K562 (cell line): ENCODE results near the gene HES4. TPM values are rescaled to one million over a fixed set of nuclear protein-coding genes. Genes with fewer than 3 reads are reported as not detected.

ENCODE experiments used
- ATAC-seq: fragments of 200-7000 bp; cut with Tn5 transposase; 3 replicates; pipeline ENCODE4 v1.9.1; 2020; ENCODE audit warnings: moderate library complexity
- BruUV-seq: library from RNA; stranded (reverse); fragments of 400-500 nt; replicated peaks from 2 replicates; lab custom pipeline; 2021; lab: Mats Ljungman, UMichigan
- CTCF ChIA-PET: fragments of 300-600 bp; formaldehyde crosslinking; extraction: SDS; loops from one replicate; lab custom pipeline; 2021; ENCODE audit warnings: low intra/inter-chr PET ratio; lab: Yijun Ruan, JAX
- POLR2A ChIA-PET: fragments of 300-600, 350-650 bp; sonication (Branson Sonifier 250); formaldehyde crosslinking; extraction: SDS; loops from one replicate; lab custom pipeline; 2021; ENCODE audit warnings: antibody characterized with exemption, inconsistent platforms; lab: Yijun Ruan, JAX
- DNase-seq, 4 experiments: peaks; one replicate each; pipeline versions ENCODE4 v3.0.0 to v3.0.0-alpha.2; 2011 to 2018; ENCODE audit warnings: low spot score in 3 of 4, mixed read lengths in 3 of 4; ENCODE audit errors: extremely low read depth in 1 of 4
- FAIRE-seq: peaks from 2 replicates; lab custom pipeline; 2011; peaks lifted over from hg19 to GRCh38; lab: Jason Lieb, UNC
- H2AFZ ChIP-seq: 2 replicates; pipeline ENCODE4 v1.6.0; 2011; ENCODE audit warnings: low read depth, low read length, control low read depth, inconsistent platforms
- H3K27ac ChIP-seq: fragments of 200-600 bp; 3 replicates; pipeline ENCODE4 v1.8.0; 2011; ENCODE audit warnings: low read depth, mild to moderate bottlenecking, control low read depth, inconsistent platforms, low read length, moderate library complexity, mixed read lengths; ENCODE audit errors: extremely low read depth
- H3K27me3 ChIP-seq, 2 experiments: fragments of 300-600 bp in 1 of 2; 2 replicates in 1 of 2; 3 replicates in 1 of 2; pipeline versions ENCODE4 v1.6.0 to v1.8.0; 2011; ENCODE audit warnings: inconsistent platforms in 2 of 2, low read length in 2 of 2, mild to moderate bottlenecking in 1 of 2, mixed read lengths in 1 of 2, moderate library complexity in 1 of 2; ENCODE audit not compliant: control insufficient read depth in 2 of 2, insufficient read depth in 2 of 2
- H3K36me3 ChIP-seq: fragments of 300-600 bp; 3 replicates; pipeline ENCODE4 v1.8.0; 2011; ENCODE audit warnings: mild to moderate bottlenecking, low read length, inconsistent platforms; ENCODE audit not compliant: control insufficient read depth, insufficient read depth
- H3K4me1 ChIP-seq, 2 experiments: fragments of 200-600 bp in 1 of 2; replicated peaks in 1 of 2; 2 replicates in 1 of 2; 3 replicates in 1 of 2; pipeline versions ENCODE4 v1.5.1 to v1.8.0; 2011; ENCODE audit warnings: inconsistent platforms in 2 of 2, low read length in 2 of 2, mild to moderate bottlenecking in 1 of 2, mixed read lengths in 1 of 2, moderate library complexity in 1 of 2; ENCODE audit not compliant: control insufficient read depth in 2 of 2, insufficient read depth in 2 of 2
- H3K4me2 ChIP-seq: 2 replicates; pipeline ENCODE4 v1.6.1; 2011; ENCODE audit warnings: low read length, control low read depth, inconsistent platforms, mixed read lengths; ENCODE audit not compliant: insufficient read depth
- H3K4me3 ChIP-seq: fragments of 200-600 bp; sonication (generic), shearing (Covaris generic); 2 replicates; pipeline ENCODE4 v1.5.1; 2016; ENCODE audit warnings: control low read depth, inconsistent platforms
- H3K79me2 ChIP-seq: fragments of 200-600 bp; 3 replicates; pipeline ENCODE4 v1.8.0; 2011; ENCODE audit warnings: low read length, inconsistent platforms; ENCODE audit not compliant: control insufficient read depth, insufficient read depth
- H3K9ac ChIP-seq, 2 experiments: 2 replicates each; pipeline versions ENCODE4 v1.6.0 to v1.6.1; 2011; ENCODE audit warnings: low read depth in 2 of 2, low read length in 2 of 2, control low read depth in 1 of 2, inconsistent platforms in 1 of 2, mild to moderate bottlenecking in 1 of 2, mixed read lengths in 1 of 2; ENCODE audit not compliant: insufficient read depth in 1 of 2
- H3K9me1 ChIP-seq: one replicate; pipeline ENCODE4 v1.6.0; 2011; ENCODE audit warnings: inconsistent platforms, mild to moderate bottlenecking, low read length, moderate library complexity; ENCODE audit not compliant: control insufficient read depth, insufficient read depth
- H3K9me3 ChIP-seq: replicated peaks from 2 replicates; pipeline ENCODE4 v1.5.1; 2011; ENCODE audit warnings: low read depth, low read length, inconsistent platforms; ENCODE audit not compliant: control insufficient read depth, insufficient read depth
- H4K20me1 ChIP-seq: replicated peaks from 2 replicates; pipeline ENCODE4 v1.6.1; 2011; ENCODE audit warnings: low read length, inconsistent platforms, mixed read lengths; ENCODE audit not compliant: control insufficient read depth, insufficient read depth
- ATF1 ChIP-seq, 2 experiments: fragments of 450-650 bp in 1 of 2; IDR thresholded peaks; 2 replicates each; pipeline ENCODE4 v1.6.1; 2016; ENCODE audit warnings: missing compliant biosample characterization in 1 of 2, missing genetic modification characterization in 1 of 2
- E2F6 ChIP-seq, 2 experiments: IDR thresholded peaks; 2 replicates each; pipeline ENCODE4 v1.6.1; 2011; ENCODE audit warnings: borderline replicate concordance in 1 of 2, control low read depth in 1 of 2, low read depth in 1 of 2, low read length in 1 of 2, mild to moderate bottlenecking in 1 of 2, mixed read lengths in 1 of 2, moderate library complexity in 1 of 2; ENCODE audit not compliant: insufficient read depth in 1 of 2, insufficient read length in 1 of 2, poor library complexity in 1 of 2, severe bottlenecking in 1 of 2; ENCODE audit errors: extremely low read depth in 1 of 2
- HNRNPK ChIP-seq: fragments of 200-400 bp; formaldehyde crosslinking; IDR thresholded peaks from one replicate; pipeline ENCODE4 v1.6.1; 2018; ENCODE audit warnings: mild to moderate bottlenecking, low read depth, low read length; ENCODE audit not compliant: poor library complexity, severe bottlenecking
- KHSRP ChIP-seq: fragments of 450-650 bp; IDR thresholded peaks from 2 replicates; pipeline ENCODE4 v1.6.1; 2017
- NR2F6 ChIP-seq: fragments of 450-650 bp; formaldehyde crosslinking; IDR thresholded peaks from 2 replicates; pipeline ENCODE4 v1.4.0; 2020; ENCODE audit warnings: mild to moderate bottlenecking
- PHTF2 ChIP-seq: fragments of 250-450 bp; sonication (Bioruptor Pico); IDR thresholded peaks from 2 replicates; pipeline ENCODE4 v1.5.0; 2021; ENCODE audit warnings: mild to moderate bottlenecking
- POLR2B ChIP-seq: fragments of 450-650 bp; IDR thresholded peaks from 2 replicates; pipeline ENCODE4 v1.6.1; 2018; ENCODE audit warnings: low read depth; ENCODE audit not compliant: partially characterized antibody
- RFX1 ChIP-seq: fragments of 450-650 bp; IDR thresholded peaks from 2 replicates; pipeline ENCODE4 v1.6.1; 2016; ENCODE audit warnings: mild to moderate bottlenecking, moderate library complexity
- USF1 ChIP-seq: sonication (generic); formaldehyde crosslinking; IDR thresholded peaks from 2 replicates; pipeline ENCODE4 v1.9.0; 2022; ENCODE audit warnings: mild to moderate bottlenecking, missing genetic modification reagents
- ZFX ChIP-seq: sonication (generic); formaldehyde crosslinking; IDR thresholded peaks from 2 replicates; pipeline ENCODE4 v1.8.0; 2022; ENCODE audit warnings: mild to moderate bottlenecking, missing genetic modification reagents, moderate library complexity
- ZNF764 ChIP-seq: fragments of 250-450 bp; sonication (Bioruptor Pico); IDR thresholded peaks from 2 replicates; pipeline ENCODE4 v1.4.0; 2020; ENCODE audit warnings: low read depth, mild to moderate bottlenecking, moderate library complexity
- WGBS: fragments of 100-300 bp; shearing (Covaris generic); methylation state at CpG from one replicate; pipeline ENCODE4 v1.1.6; 2016; ENCODE audit warnings: low coverage, mixed read lengths; ENCODE audit not compliant: insufficient coverage; ENCODE audit errors: missing lambda C conversion rate; 5-methylcytosine and 5-hydroxymethylcytosine counted together
- in situ Hi-C: fragments of 300-500 bp; cut with MboI; formaldehyde crosslinking; loops from 4 replicates; pipeline ENCODE4 v1.15.0; 2018; ENCODE audit warnings: inconsistent platforms, mixed read lengths
- intact Hi-C: fragments of 100-400 bp; cut with micrococcal nuclease; formaldehyde crosslinking; loops from 2 replicates; pipeline ENCODE4 v1.14.2; 2022
- polyA plus RNA-seq, 8 experiments: library from polyadenylated mRNA; depleted of rRNA in 4 of 8; stranded (reverse) in 5 of 8; unstranded in 3 of 8; fragments of >200 nt; fragmentation: Nextera tagmentation in 2 of 8; fragmentation: Illumina TruSeq in 1 of 8; extraction: Ambion mirVana in 2 of 8; extraction: Trizol in 1 of 8; gene quantifications; 2 replicates each; pipeline versions ENCODE4 v1.2.1 to v1.2.3, GENCODE V29; 2011 to 2014; ENCODE audit warnings: inconsistent platforms in 1 of 8, missing spikeins in 1 of 8
- total RNA-seq, 7 experiments: library from RNA; depleted of rRNA in 6 of 7; stranded (reverse); fragments of >200 nt in 6 of 7; fragmentation: Illumina TruSeq in 2 of 7; extraction: Trizol in 2 of 7; gene quantifications; 2 replicates each; pipeline versions ENCODE4 v1.2.1 to v1.2.3, GENCODE V29; 2011 to 2021; ENCODE audit warnings: low replicate concordance in 1 of 7

The HES4 gene
- total and polyA plus RNA-seq, 9 of the 15 experiments (the other 6 are each of a cell fraction or from before 2014, with no cell fraction given), result 0.21 to 43.7 (median 5.3) TPM; not detected in 2

GRCh38 chr1:978835-979743, 20.8 kb downstream of the HES4 start:
- H3K4me3 ChIP-seq, result no peak overlapping the region
- no peak overlapping the region for H2AFZ ChIP-seq
- DNase-seq, result no peak
- no peak overlapping the region for H3K27ac ChIP-seq
- H3K9ac ChIP-seq, result peak overlapping the region in 1 of 2 experiments; percentile 12; a peak in 1 of 4 replicates
- H3K4me2 ChIP-seq, result no peak overlapping the region
- H4K20me1 ChIP-seq, result peaks cover 13% of the 10 kb centered on the region
- ChIA-PET CTCF (interaction anchor here (1.1 kb wide), 1 partner anchor 75 kb away, joined by 4 read pairs; no protein-coding TSS in a partner anchor), POLR2A (interaction anchor here (0.7 kb wide), 1 partner anchor 11 kb away, joined by 3 read pairs; no protein-coding TSS in a partner anchor)
- no peaks in the 10 kb centered on the region for H3K79me2 ChIP-seq
- no peak for FAIRE-seq
- H3K36me3 ChIP-seq, result no peaks in the 10 kb centered on the region
- WGBS, result 33% methylated on average over 59 of the region's 60 CpGs
- no peaks in the 10 kb centered on the region for H3K9me3 ChIP-seq
- in situ Hi-C loops, result no loop called here
- no peak for ATAC-seq
- H3K27me3 ChIP-seq, result peaks cover 39 to 77% of the 10 kb centered on the region in 2 experiments; a peak in 4 of 5 replicates
- intact Hi-C loops, result no loop called here
- no TSS peak for BruUV-seq
- no peak for TF ChIP-seq ATF1 (CRISPR knock-in tag; IDR thresholded peaks at IDR 0.05)
- no peak for TF ChIP-seq ATF1 (tag; IDR thresholded peaks at IDR 0.05)
- no peak for TF ChIP-seq PHTF2 (CRISPR knock-in tag)
- peak in 1 of 2 experiments; percentile 39 for TF ChIP-seq E2F6 (IDR thresholded peaks at IDR 0.05; ENCODE audit: borderline replicate concordance in 1 of 2, extremely low read depth in 1 of 2, insufficient read depth in 1 of 2, insufficient read length in 1 of 2, low read depth in 1 of 2, low read length in 1 of 2, poor library complexity in 1 of 2, severe bottlenecking in 1 of 2)
- no peak for TF ChIP-seq POLR2B
- no peak for TF ChIP-seq KHSRP
- TF ChIP-seq ZFX (CRISPR knock-in tag), result 0 out of 2 replicates have a peak, but pooled peaks have one; percentile 34
- no peak for TF ChIP-seq NR2F6 (CRISPR knock-in tag)
- TF ChIP-seq ZNF764, result no peak
- no peak for TF ChIP-seq RFX1
- TF ChIP-seq USF1 (CRISPR knock-in tag), result 0 out of 2 replicates have a peak, but pooled peaks have one; percentile 4
- no peak for TF ChIP-seq HNRNPK
- peaks cover 0 to 82% of the 10 kb centered on the region in 2 experiments; a peak in 3 of 5 replicates for H3K4me1 ChIP-seq
- no peaks in the 10 kb centered on the region for H3K9me1 ChIP-seq
